H9 (cell line): ENCODE data around the gene PFKFB2. TPM values are rescaled to one million over a fixed set of nuclear protein-coding genes. Genes with fewer than 3 reads are reported as not detected.

Source experiments
- DNase-seq: peaks from one replicate; pipeline ENCODE4 v3.0.0-alpha.2; 2017
- H2AFZ ChIP-seq: one replicate; pipeline ENCODE4 v1.6.1; 2013; ENCODE audit warnings: mild to moderate bottlenecking, low read length, control low read depth, moderate library complexity
- H2AK5ac ChIP-seq: 2 replicates; pipeline ENCODE4 v1.6.1; 2013; ENCODE audit warnings: low read length, control low read depth, mixed read lengths; ENCODE audit not compliant: insufficient read length
- H2BK120ac ChIP-seq: one replicate; pipeline ENCODE4 v1.6.1; 2013; ENCODE audit warnings: low read depth, mild to moderate bottlenecking, low read length, control low read depth, inconsistent platforms; ENCODE audit not compliant: poor library complexity, severe bottlenecking
- H2BK12ac ChIP-seq: 2 replicates; pipeline ENCODE4 v1.6.1; 2013; ENCODE audit warnings: low read length, control low read depth, mixed read lengths, low read depth; ENCODE audit not compliant: insufficient read length
- H2BK15ac ChIP-seq: 2 replicates; pipeline ENCODE4 v1.6.1; 2013; ENCODE audit warnings: low read depth, low read length, control low read depth
- H2BK20ac ChIP-seq: one replicate; pipeline ENCODE4 v1.6.1; 2013; ENCODE audit warnings: low read depth, mild to moderate bottlenecking, low read length, control low read depth, inconsistent platforms; ENCODE audit not compliant: poor library complexity, severe bottlenecking
- H2BK5ac ChIP-seq: 2 replicates; pipeline ENCODE4 v1.6.1; 2013; ENCODE audit warnings: low read length, control low read depth, mixed read lengths; ENCODE audit not compliant: insufficient read length
- H3K14ac ChIP-seq: 2 replicates; pipeline ENCODE4 v1.6.1; 2013; ENCODE audit warnings: low read length, control low read depth; ENCODE audit not compliant: insufficient read depth
- H3K18ac ChIP-seq: 2 replicates; pipeline ENCODE4 v1.6.1; 2013; ENCODE audit warnings: low read depth, mild to moderate bottlenecking, mixed read lengths, low read length, control low read depth; ENCODE audit not compliant: insufficient read length
- H3K23ac ChIP-seq: 2 replicates; pipeline ENCODE4 v1.6.1; 2013; ENCODE audit warnings: low read length, control low read depth, mixed read lengths, low read depth; ENCODE audit not compliant: insufficient read length
- H3K23me2 ChIP-seq: 2 replicates; pipeline ENCODE4 v1.6.1; 2013; ENCODE audit warnings: low read depth, mild to moderate bottlenecking, mixed read lengths, low read length, control low read depth; ENCODE audit not compliant: insufficient read length, poor library complexity, severe bottlenecking
- H3K27ac ChIP-seq: 2 replicates; pipeline ENCODE4 v1.5.1; 2013; ENCODE audit warnings: low read length, control low read depth, mixed read lengths, low read depth; ENCODE audit not compliant: insufficient read length
- H3K27me3 ChIP-seq: 2 replicates; pipeline ENCODE4 v1.6.1; 2013; ENCODE audit warnings: low read length, control low read depth, inconsistent platforms; ENCODE audit not compliant: insufficient read depth
- H3K4ac ChIP-seq: 2 replicates; pipeline ENCODE4 v1.6.1; 2013; ENCODE audit warnings: low read depth, mild to moderate bottlenecking, control low read depth, inconsistent platforms, low read length, moderate library complexity
- H3K4me1 ChIP-seq: 2 replicates; pipeline ENCODE4 v1.6.1; 2013; ENCODE audit warnings: low read length, control low read depth, inconsistent platforms; ENCODE audit not compliant: insufficient read depth
- H3K4me2 ChIP-seq: 2 replicates; pipeline ENCODE4 v1.6.1; 2013; ENCODE audit warnings: low read length, control low read depth, mixed read lengths; ENCODE audit not compliant: insufficient read length, insufficient read depth
- H3K56ac ChIP-seq: 2 replicates; pipeline ENCODE4 v1.6.1; 2013; ENCODE audit warnings: low read depth, mild to moderate bottlenecking, mixed read lengths, low read length, control low read depth; ENCODE audit not compliant: insufficient read length
- H3K79me1 ChIP-seq: 2 replicates; pipeline ENCODE4 v1.6.1; 2013; ENCODE audit warnings: low read depth, mild to moderate bottlenecking, moderate library complexity, low read length, control low read depth, inconsistent platforms; ENCODE audit not compliant: insufficient read depth, poor library complexity, severe bottlenecking
- H3K79me2 ChIP-seq: 2 replicates; pipeline ENCODE4 v1.6.1; 2013; ENCODE audit warnings: low read length, control low read depth, inconsistent platforms; ENCODE audit not compliant: insufficient read depth
- H3K9ac ChIP-seq: 2 replicates; pipeline ENCODE4 v1.6.1; 2013; ENCODE audit warnings: low read length, control low read depth, mixed read lengths; ENCODE audit not compliant: insufficient read length; ENCODE audit errors: extremely low read depth
- H3K9me3 ChIP-seq: one replicate; pipeline ENCODE4 v1.6.1; 2013; ENCODE audit warnings: low read depth, low read length, inconsistent platforms; ENCODE audit not compliant: control insufficient read depth
- H3T11ph ChIP-seq: one replicate; pipeline ENCODE4 v1.6.1; 2013; ENCODE audit warnings: mild to moderate bottlenecking, low read length, control low read depth, inconsistent platforms
- H4K20me1 ChIP-seq: one replicate; pipeline ENCODE4 v1.6.1; 2013; ENCODE audit not compliant: control insufficient read depth, insufficient read length, insufficient read depth
- H4K5ac ChIP-seq: 2 replicates; pipeline ENCODE4 v1.6.1; 2013; ENCODE audit warnings: low read depth, mild to moderate bottlenecking, mixed read lengths, low read length, control low read depth; ENCODE audit not compliant: insufficient read length
- H4K8ac ChIP-seq: replicated peaks from 2 replicates; pipeline ENCODE4 v1.6.1; 2013; ENCODE audit warnings: low read length, control low read depth, mixed read lengths, low read depth; ENCODE audit not compliant: insufficient read length
- H4K91ac ChIP-seq: 2 replicates; pipeline ENCODE4 v1.6.1; 2013; ENCODE audit warnings: low read depth, mild to moderate bottlenecking, moderate library complexity, mixed read lengths, low read length, control low read depth; ENCODE audit not compliant: insufficient read length
- H3K27ac Mint-ChIP-seq, 3 experiments: 2 replicates in 2 of 3; 3 replicates in 1 of 3; pipeline ENCODE4 v1.8.0; 2020 to 2021; ENCODE audit warnings: mixed read lengths in 3 of 3, mild to moderate bottlenecking in 1 of 3, moderate library complexity in 1 of 3
- H3K27me3 Mint-ChIP-seq: 2 replicates; pipeline ENCODE4 v1.8.0; 2021; ENCODE audit warnings: low read depth, mild to moderate bottlenecking, moderate library complexity, mixed read lengths
- H3K36me3 Mint-ChIP-seq, 3 experiments: 2 replicates in 2 of 3; 3 replicates in 1 of 3; pipeline ENCODE4 v1.8.0; 2020 to 2021; ENCODE audit warnings: low read depth in 3 of 3, mixed read lengths in 3 of 3; ENCODE audit not compliant: insufficient read depth in 1 of 3
- H3K4me1 Mint-ChIP-seq, 2 experiments: 2 replicates each; pipeline ENCODE4 v1.8.0; 2020; ENCODE audit warnings: mixed read lengths in 2 of 2
- H3K4me3 Mint-ChIP-seq, 2 experiments: 2 replicates in 1 of 2; 3 replicates in 1 of 2; pipeline ENCODE4 v1.8.0; 2020 to 2021; ENCODE audit warnings: mild to moderate bottlenecking in 2 of 2, mixed read lengths in 2 of 2, moderate library complexity in 1 of 2
- H3K9me3 Mint-ChIP-seq, 2 experiments: 2 replicates in 1 of 2; 3 replicates in 1 of 2; pipeline ENCODE4 v1.8.0; 2020; ENCODE audit warnings: mild to moderate bottlenecking in 2 of 2, mixed read lengths in 2 of 2, moderate library complexity in 1 of 2
- WGBS: extraction: QIAGEN DNeasy Blood & Tissue Kit; methylation state at CpG from one replicate; pipeline ENCODE4 v1.1.7; 2013; ENCODE audit warnings: missing lambda C conversion rate, low lambda C conversion rate, mixed read lengths; ENCODE audit not compliant: insufficient read length; ENCODE audit errors: extremely low coverage; 5-methylcytosine and 5-hydroxymethylcytosine counted together
- total RNA-seq: library from RNA; stranded (reverse); gene quantifications from 2 replicates; pipeline ENCODE4 v1.2.1, GENCODE V29; 2021
- TF ChIP-seq, protein P1 (sequence below): fragments of 200-600 bp; sonication (generic); conservative IDR thresholded peaks from 3 replicates; pipeline ENCODE4 v1.8.0; 2021; ENCODE audit warnings: antibody characterized with exemption, mild to moderate bottlenecking

PFKFB2 gene
- total RNA-seq, 1 experiment from 2014 or later: 14.6 TPM

DNA sequence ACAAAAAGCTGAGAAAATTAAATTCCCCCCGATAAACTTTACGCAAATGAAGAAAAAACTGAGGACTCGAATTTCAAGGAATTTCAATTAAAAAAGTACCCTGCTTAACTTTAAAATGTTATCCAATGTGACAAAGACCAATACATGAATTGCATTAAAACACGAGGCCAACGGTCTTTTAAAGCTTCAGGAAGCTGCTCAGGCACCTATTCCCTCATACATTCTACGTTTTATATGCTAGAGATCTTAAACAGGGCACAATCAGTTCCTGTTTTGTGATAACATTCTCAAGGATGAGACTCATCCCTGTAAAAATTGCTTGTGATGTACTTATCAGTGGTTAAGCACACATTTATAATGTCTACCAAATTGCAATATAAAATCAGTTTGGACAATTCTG is 5.0 kb upstream of the PFKFB2 start:
- Histone ChIP-seq H2BK5ac (no peak overlapping the region), H3K23me2 (peaks cover 7% of the 10 kb centered on the region), H2AK5ac (no peak overlapping the region), H3K27me3 (no peaks in the 10 kb centered on the region), H2BK120ac (no peak overlapping the region), H3K4ac (no peak overlapping the region), H3K4me2 (no peak overlapping the region), H4K91ac (no peak overlapping the region), H3K56ac (no peak overlapping the region), H3K79me1 (no peaks in the 10 kb centered on the region), H3K9ac (no peak overlapping the region), H3K9me3 (no peaks in the 10 kb centered on the region), H4K8ac (no peak overlapping the region), H4K5ac (no peak overlapping the region), H3K4me1 (peaks cover 3% of the 10 kb centered on the region; the same call in 1 of the 2 replicates), H3K18ac (no peak overlapping the region), H3K27ac (no peak overlapping the region), H2BK12ac (no peak overlapping the region), H2AFZ (no peak overlapping the region), H3T11ph (no peak overlapping the region), H3K79me2 (peaks cover 10% of the 10 kb centered on the region; the same call in 1 of the 2 replicates), H3K23ac (no peak overlapping the region), H4K20me1 (no peaks in the 10 kb centered on the region), H3K14ac (no peak overlapping the region), H2BK15ac (no peak overlapping the region), H2BK20ac (no peak overlapping the region)
- Mint-ChIP-seq H3K9me3 (no peaks in the 10 kb centered on the region; a peak in 1 of 5 replicates), H3K27ac (no peak overlapping the region; a peak in 1 of 7 replicates), H3K27me3 (no peaks in the 10 kb centered on the region), H3K4me1 (peaks cover 40 to 42% of the 10 kb centered on the region in 2 experiments), H3K4me3 (no peak overlapping the region), H3K36me3 (peaks cover 13 to 28% (median 20%) of the 10 kb centered on the region in 3 experiments; a peak in 6 of 7 replicates)
- no CpG with 5 or more reads among the region's 6 CpGs for WGBS
- TF ChIP-seq, protein P1, sequence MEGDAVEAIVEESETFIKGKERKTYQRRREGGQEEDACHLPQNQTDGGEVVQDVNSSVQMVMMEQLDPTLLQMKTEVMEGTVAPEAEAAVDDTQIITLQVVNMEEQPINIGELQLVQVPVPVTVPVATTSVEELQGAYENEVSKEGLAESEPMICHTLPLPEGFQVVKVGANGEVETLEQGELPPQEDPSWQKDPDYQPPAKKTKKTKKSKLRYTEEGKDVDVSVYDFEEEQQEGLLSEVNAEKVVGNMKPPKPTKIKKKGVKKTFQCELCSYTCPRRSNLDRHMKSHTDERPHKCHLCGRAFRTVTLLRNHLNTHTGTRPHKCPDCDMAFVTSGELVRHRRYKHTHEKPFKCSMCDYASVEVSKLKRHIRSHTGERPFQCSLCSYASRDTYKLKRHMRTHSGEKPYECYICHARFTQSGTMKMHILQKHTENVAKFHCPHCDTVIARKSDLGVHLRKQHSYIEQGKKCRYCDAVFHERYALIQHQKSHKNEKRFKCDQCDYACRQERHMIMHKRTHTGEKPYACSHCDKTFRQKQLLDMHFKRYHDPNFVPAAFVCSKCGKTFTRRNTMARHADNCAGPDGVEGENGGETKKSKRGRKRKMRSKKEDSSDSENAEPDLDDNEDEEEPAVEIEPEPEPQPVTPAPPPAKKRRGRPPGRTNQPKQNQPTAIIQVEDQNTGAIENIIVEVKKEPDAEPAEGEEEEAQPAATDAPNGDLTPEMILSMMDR: no peak
- no peak for DNase-seq
